ENCODE results near the gene TCF20. TPM values are rescaled to one million over a fixed set of nuclear protein-coding genes. Genes with fewer than 3 reads are reported as not detected.

Gene TCF20
- total and polyA plus RNA-seq, 12 donors, result 4.2 to 18.8 (median 14.0) TPM

- ATAC-seq (no peak), DNase-seq (no peak)
- Histone ChIP-seq H3K9me3 (no peaks in the 10 kb centered on the region), H3K36me3 (no peaks in the 10 kb centered on the region), H3K4me3 (no peak overlapping the region), H3K27me3 (no peaks in the 10 kb centered on the region), H3K27ac (peak overlapping the region in 2 of 10 donors; percentile 15 to 22), H3K4me1 (peaks cover 6 to 26% (median 17%) of the 10 kb centered on the region in 9 donors)
- 88 to 90% methylated on average over 10 of the region's 10 CpGs for WGBS, 2 donors
- intact Hi-C loops (cut with DNase I), result loop anchor here in 3 of 10 donors (10.0 kb wide), 1 partner anchor 162 kb away; the partner anchor contains the start of gene NFAM1 (in 3 of the 3)
- TF ChIP-seq CTCF (IDR thresholded peaks at IDR 0.05), result no peak
Observed at GRCh38 chr22:42272431-42272999, 2.1 kb upstream of the TCF20 start.

- ATAC-seq (no peak), DNase-seq (no peak)
- H3K4me1 ChIP-seq, result peaks cover 6 to 26% (median 17%) of the 10 kb centered on the region in 9 donors
- H3K36me3 ChIP-seq, result no peaks in the 10 kb centered on the region
- WGBS, 2 donors, result 67 to 76% methylated on average over 2 of the region's 2 CpGs
- H3K9me3 ChIP-seq, result no peaks in the 10 kb centered on the region
- TF ChIP-seq CTCF (IDR thresholded peaks at IDR 0.05), result no peak
- intact Hi-C loops (cut with DNase I), result loop anchor here in 3 of 10 donors (10.0 kb wide), 1 partner anchor 163 kb away; the partner anchor contains the start of gene NFAM1 (in 3 of the 3)
- H3K27ac ChIP-seq, result peak overlapping the region in 2 of 10 donors; percentile 15 to 22
- no peak overlapping the region for H3K4me3 ChIP-seq
- H3K27me3 ChIP-seq, result no peaks in the 10 kb centered on the region
Observed at GRCh38 chr22:42271906-42272305, 1.5 kb upstream of the TCF20 start.

- WGBS, 2 donors, result 83 to 87% methylated on average over 20 of the region's 20 CpGs
- Histone ChIP-seq H3K4me1 (peaks cover 6 to 26% (median 17%) of the 10 kb centered on the region in 9 donors), H3K36me3 (no peaks in the 10 kb centered on the region), H3K27ac (peak overlapping the region in 3 of 10 donors; percentile 50 to 85 (median 73)), H3K9me3 (no peaks in the 10 kb centered on the region), H3K4me3 (peak overlapping the region in 9 of 10 donors; percentile 76 to 100 (median 99)), H3K27me3 (no peaks in the 10 kb centered on the region)
- intact Hi-C loops (cut with DNase I), result loop anchor here in 3 of 10 donors (10.0 kb wide), 1 partner anchor 163 kb away; the partner anchor contains the start of gene NFAM1 (in 3 of the 3)
- ATAC-seq (no peak), DNase-seq (no peak)
- TF ChIP-seq CTCF (IDR thresholded peaks at IDR 0.05), result no peak
Observed at GRCh38 chr22:42271191-42271813, 849 bp upstream of the TCF20 start.

GRCh38 chr22:42270176-42270509 is 310 bp downstream of the TCF20 start:
- Histone ChIP-seq H3K4me1 (peaks cover 6 to 34% (median 17%) of the 10 kb centered on the region in 9 donors), H3K27ac (peak overlapping the region; percentile 46 to 91 (median 82)), H3K27me3 (no peaks in the 10 kb centered on the region), H3K9me3 (no peaks in the 10 kb centered on the region), H3K36me3 (no peaks in the 10 kb centered on the region), H3K4me3 (peak overlapping the region; percentile 68 to 100 (median 98))
- no peak for TF ChIP-seq CTCF (IDR thresholded peaks at IDR 0.05)
- intact Hi-C loops (cut with DNase I), result loop anchor here in 3 of 10 donors (10.0 kb wide), 1 partner anchor 165 kb away; the partner anchor contains the start of gene NFAM1 (in 3 of the 3)
- DNase-seq (peak in 1 of 2 donors; percentile 26), ATAC-seq (peak; percentile 33 to 67 (median 52))
- WGBS, 2 donors, result 1% methylated on average over 26 to 37 of the region's 37 CpGs
